Activated CD4-positive, alpha-beta memory T cell treated with anti-CD3 and anti-CD28 coated beads, Interleukin-2, amount 10 ng/mL, durations not matched to agents 7 days and 5 days (primary cell): ENCODE results near the gene GJB3. TPM values are rescaled to one million over a fixed set of nuclear protein-coding genes. Genes with fewer than 3 reads are reported as not detected.

Experiments used
- CTCF ChIA-PET: fragments of 350-600 bp; sonication (Branson Sonifier 250); formaldehyde crosslinking; loops from one replicate; lab custom pipeline; 2021; ENCODE audit warnings: antibody characterized with exemption, inconsistent platforms; lab: Charles Lee
- POLR2A ChIA-PET: fragments of 350-600 bp; sonication (Branson Sonifier 250); formaldehyde crosslinking; loops from one replicate; lab custom pipeline; 2021; ENCODE audit warnings: antibody characterized with exemption; lab: Charles Lee
- DNase-seq: peaks from one replicate; pipeline ENCODE4 v3.0.0-alpha.2; 2020
- H3K27ac Mint-ChIP-seq: one replicate; pipeline ENCODE4 v1.8.0; 2021; ENCODE audit warnings: mild to moderate bottlenecking, mixed read lengths
- H3K27me3 Mint-ChIP-seq: one replicate; pipeline ENCODE4 v1.8.0; 2021; ENCODE audit warnings: mixed read lengths
- H3K36me3 Mint-ChIP-seq: one replicate; pipeline ENCODE4 v1.8.0; 2021; ENCODE audit warnings: low read depth, mixed read lengths
- H3K4me1 Mint-ChIP-seq: one replicate; pipeline ENCODE4 v1.8.0; 2021; ENCODE audit warnings: mixed read lengths
- H3K4me3 Mint-ChIP-seq: one replicate; pipeline ENCODE4 v1.8.0; 2021; ENCODE audit warnings: mild to moderate bottlenecking, mixed read lengths
- H3K9me3 Mint-ChIP-seq: one replicate; pipeline ENCODE4 v1.8.0; 2021; ENCODE audit warnings: mixed read lengths
- total RNA-seq, 2 experiments: library from RNA; stranded (reverse); gene quantifications; one replicate each; pipeline ENCODE4 v1.2.3, GENCODE V29; 2021

The GJB3 gene
- total RNA-seq, 2 experiments from 2014 or later = not detected

DNA sequence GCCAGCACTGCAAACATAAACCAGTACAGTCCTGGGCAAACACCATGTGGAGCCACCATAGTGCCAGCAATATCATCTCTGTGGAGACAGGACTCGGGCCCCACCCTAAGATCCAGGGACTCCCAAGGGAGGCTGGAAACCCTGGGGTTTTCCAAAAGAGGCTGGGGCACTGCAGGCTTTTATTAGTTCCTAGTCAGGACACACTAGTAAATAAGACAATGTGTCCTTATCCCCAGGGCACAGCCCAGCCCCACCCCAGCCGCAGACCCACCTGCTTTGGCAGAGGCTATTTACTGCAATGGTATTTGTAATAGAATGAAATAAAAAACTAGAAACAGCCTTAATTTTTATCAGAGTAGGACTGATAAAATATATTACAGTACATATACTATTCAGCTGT, 486 bp upstream of the GJB3 start:
- CTCF ChIA-PET = no interaction called here
- no peak overlapping the region for H3K4me3 Mint-ChIP-seq
- POLR2A ChIA-PET = no interaction called here
- no peak overlapping the region for H3K27ac Mint-ChIP-seq
- H3K27me3 Mint-ChIP-seq = peaks cover 52% of the 10 kb centered on the region
- no peaks in the 10 kb centered on the region for H3K9me3 Mint-ChIP-seq
- no peaks in the 10 kb centered on the region for H3K36me3 Mint-ChIP-seq
- peaks cover 3% of the 10 kb centered on the region for H3K4me1 Mint-ChIP-seq
- DNase-seq = no peak

DNA sequence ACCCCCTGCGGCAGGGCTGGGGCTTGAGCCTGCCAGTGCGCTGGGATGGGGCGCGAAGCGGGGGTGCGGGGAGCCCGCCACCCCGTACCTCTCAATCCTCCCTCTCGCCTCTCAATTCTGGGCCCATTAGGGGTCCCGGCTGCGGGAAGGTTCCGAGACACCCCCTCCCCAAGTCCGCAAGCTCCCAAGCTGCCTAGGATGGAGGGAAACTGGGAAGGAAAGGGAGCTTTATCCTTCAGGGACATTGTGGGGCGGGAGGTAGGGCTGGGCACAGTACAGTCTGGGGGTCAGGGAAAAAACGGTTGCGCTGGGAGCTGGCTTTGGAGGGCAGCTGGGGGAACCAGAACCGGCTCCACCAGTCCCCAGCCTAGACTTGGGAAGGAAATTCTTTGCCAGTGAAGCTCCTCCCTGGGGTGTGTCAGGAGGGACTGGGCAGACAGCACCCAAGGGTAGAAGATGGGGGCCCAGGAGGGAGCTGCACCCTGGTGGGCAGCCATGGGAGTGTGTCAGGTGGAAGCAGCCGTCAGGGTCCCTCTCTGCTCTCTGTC, 904 bp downstream of the GJB3 start:
- no peak overlapping the region for H3K27ac Mint-ChIP-seq
- POLR2A ChIA-PET = interaction anchor here (1.1 kb wide), 1 partner anchor 15 kb away, joined by 3 read pairs; no protein-coding TSS in a partner anchor
- CTCF ChIA-PET = no interaction called here
- H3K4me1 Mint-ChIP-seq = peaks cover 3% of the 10 kb centered on the region
- H3K4me3 Mint-ChIP-seq = no peak overlapping the region
- no peaks in the 10 kb centered on the region for H3K9me3 Mint-ChIP-seq
- H3K27me3 Mint-ChIP-seq = peaks cover 60% of the 10 kb centered on the region
- H3K36me3 Mint-ChIP-seq = no peaks in the 10 kb centered on the region
- no peak for DNase-seq

DNA sequence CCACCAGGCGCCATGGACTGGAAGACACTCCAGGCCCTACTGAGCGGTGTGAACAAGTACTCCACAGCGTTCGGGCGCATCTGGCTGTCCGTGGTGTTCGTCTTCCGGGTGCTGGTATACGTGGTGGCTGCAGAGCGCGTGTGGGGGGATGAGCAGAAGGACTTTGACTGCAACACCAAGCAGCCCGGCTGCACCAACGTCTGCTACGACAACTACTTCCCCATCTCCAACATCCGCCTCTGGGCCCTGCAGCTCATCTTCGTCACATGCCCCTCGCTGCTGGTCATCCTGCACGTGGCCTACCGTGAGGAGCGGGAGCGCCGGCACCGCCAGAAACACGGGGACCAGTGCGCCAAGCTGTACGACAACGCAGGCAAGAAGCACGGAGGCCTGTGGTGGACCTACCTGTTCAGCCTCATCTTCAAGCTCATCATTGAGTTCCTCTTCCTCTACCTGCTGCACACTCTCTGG, 3.8 kb downstream of the GJB3 start:
- Mint-ChIP-seq H3K4me1 (peaks cover 3% of the 10 kb centered on the region), H3K9me3 (no peaks in the 10 kb centered on the region), H3K36me3 (no peaks in the 10 kb centered on the region), H3K4me3 (no peak overlapping the region), H3K27ac (no peak overlapping the region), H3K27me3 (peaks cover 57% of the 10 kb centered on the region)
- DNase-seq = no peak
- POLR2A ChIA-PET = no interaction called here
- CTCF ChIA-PET = no interaction called here

DNA sequence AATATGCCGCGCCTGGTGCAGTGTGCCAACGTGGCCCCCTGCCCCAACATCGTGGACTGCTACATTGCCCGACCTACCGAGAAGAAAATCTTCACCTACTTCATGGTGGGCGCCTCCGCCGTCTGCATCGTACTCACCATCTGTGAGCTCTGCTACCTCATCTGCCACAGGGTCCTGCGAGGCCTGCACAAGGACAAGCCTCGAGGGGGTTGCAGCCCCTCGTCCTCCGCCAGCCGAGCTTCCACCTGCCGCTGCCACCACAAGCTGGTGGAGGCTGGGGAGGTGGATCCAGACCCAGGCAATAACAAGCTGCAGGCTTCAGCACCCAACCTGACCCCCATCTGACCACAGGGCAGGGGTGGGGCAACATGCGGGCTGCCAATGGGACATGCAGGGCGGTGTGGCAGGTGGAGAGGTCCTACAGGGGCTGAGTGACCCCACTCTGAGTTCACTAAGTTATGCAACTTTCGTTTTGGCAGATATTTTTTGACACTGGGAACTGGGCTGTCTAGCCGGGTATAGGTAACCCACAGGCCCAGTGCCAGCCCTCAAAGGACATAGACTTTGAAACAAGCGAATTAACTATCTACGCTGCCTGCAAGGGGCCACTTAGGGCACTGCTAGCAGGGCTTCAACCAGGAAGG, 4.3 kb downstream of the GJB3 start:
- ChIA-PET POLR2A (no interaction called here), CTCF (no interaction called here)
- Mint-ChIP-seq H3K36me3 (no peaks in the 10 kb centered on the region), H3K27ac (no peak overlapping the region), H3K4me3 (no peak overlapping the region), H3K27me3 (peaks cover 55% of the 10 kb centered on the region), H3K4me1 (peaks cover 3% of the 10 kb centered on the region), H3K9me3 (no peaks in the 10 kb centered on the region)
- DNase-seq = no peak

DNA sequence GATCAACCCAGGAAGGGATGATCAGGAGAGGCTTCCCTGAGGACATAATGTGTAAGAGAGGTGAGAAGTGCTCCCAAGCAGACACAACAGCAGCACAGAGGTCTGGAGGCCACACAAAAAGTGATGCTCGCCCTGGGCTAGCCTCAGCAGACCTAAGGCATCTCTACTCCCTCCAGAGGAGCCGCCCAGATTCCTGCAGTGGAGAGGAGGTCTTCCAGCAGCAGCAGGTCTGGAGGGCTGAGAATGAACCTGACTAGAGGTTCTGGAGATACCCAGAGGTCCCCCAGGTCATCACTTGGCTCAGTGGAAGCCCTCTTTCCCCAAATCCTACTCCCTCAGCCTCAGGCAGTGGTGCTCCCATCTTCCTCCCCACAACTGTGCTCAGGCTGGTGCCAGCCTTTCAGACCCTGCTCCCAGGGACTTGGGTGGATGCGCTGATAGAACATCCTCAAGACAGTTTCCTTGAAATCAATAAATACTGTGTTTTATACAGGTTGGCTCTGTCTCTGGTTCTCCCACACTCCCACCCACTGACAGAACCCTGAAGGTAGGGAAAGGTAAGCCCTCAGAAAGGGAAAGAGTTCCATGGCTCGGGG, 5.0 kb downstream of the GJB3 start:
- peaks cover 55% of the 10 kb centered on the region for H3K27me3 Mint-ChIP-seq
- H3K36me3 Mint-ChIP-seq = no peaks in the 10 kb centered on the region
- CTCF ChIA-PET = interaction anchor here (0.7 to 1.3 kb wide), 10 partner anchors 10 to 231 kb away, joined by 3 to 13 read pairs (median 4); partner anchors contain the start of gene SMIM12
- POLR2A ChIA-PET = no interaction called here
- H3K27ac Mint-ChIP-seq = no peak overlapping the region
- H3K4me3 Mint-ChIP-seq = no peak overlapping the region
- no peak for DNase-seq
- no peaks in the 10 kb centered on the region for H3K9me3 Mint-ChIP-seq
- H3K4me1 Mint-ChIP-seq = peaks cover 3% of the 10 kb centered on the region

DNA sequence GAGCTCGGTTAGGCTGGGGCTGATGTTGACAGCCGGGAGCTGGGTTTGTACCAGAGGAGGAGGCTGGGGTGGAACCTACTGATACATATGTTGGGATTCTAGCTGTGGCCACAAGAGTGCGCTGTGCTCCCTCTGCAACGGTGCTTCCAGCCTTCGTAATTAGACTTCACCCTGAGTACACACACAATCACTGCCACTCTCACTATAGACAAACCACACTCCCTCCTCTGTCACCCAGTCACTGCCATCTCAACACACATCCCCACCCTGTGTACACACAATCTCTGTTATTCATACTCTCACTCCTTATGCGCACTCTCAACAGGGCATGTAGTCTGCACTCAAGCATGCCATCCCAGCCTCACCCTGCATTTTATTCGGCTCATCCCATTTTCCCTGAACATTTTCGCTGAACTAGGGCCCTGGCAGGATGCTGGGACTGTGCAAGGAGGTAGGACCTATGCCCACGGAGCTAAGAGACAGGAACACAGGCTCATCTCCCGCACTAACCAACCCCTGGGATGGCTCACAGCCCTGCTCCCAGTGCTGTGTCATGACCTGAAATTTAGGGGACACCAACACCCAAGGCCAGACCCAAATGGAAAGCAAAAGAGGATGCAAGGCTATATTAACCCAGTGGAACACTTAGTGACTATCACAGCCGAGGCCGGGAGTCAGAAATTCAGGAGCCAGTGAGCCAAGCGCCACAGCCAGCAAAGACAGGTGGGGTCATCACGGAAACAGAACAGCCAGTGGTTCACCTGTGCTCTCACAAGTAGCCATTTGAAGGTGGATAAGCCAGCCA, 5.7 kb downstream of the GJB3 start:
- peak; percentile 71 for DNase-seq
- peaks cover 3% of the 10 kb centered on the region for H3K4me1 Mint-ChIP-seq
- CTCF ChIA-PET = interaction anchor here (0.7 to 1.6 kb wide), 11 partner anchors 11 to 231 kb away, joined by 3 to 13 read pairs (median 4); partner anchors contain the start of gene SMIM12
- H3K27me3 Mint-ChIP-seq = peaks cover 59% of the 10 kb centered on the region
- H3K27ac Mint-ChIP-seq = no peak overlapping the region
- no peaks in the 10 kb centered on the region for H3K36me3 Mint-ChIP-seq
- POLR2A ChIA-PET = no interaction called here
- H3K9me3 Mint-ChIP-seq = no peaks in the 10 kb centered on the region
- no peak overlapping the region for H3K4me3 Mint-ChIP-seq

DNA sequence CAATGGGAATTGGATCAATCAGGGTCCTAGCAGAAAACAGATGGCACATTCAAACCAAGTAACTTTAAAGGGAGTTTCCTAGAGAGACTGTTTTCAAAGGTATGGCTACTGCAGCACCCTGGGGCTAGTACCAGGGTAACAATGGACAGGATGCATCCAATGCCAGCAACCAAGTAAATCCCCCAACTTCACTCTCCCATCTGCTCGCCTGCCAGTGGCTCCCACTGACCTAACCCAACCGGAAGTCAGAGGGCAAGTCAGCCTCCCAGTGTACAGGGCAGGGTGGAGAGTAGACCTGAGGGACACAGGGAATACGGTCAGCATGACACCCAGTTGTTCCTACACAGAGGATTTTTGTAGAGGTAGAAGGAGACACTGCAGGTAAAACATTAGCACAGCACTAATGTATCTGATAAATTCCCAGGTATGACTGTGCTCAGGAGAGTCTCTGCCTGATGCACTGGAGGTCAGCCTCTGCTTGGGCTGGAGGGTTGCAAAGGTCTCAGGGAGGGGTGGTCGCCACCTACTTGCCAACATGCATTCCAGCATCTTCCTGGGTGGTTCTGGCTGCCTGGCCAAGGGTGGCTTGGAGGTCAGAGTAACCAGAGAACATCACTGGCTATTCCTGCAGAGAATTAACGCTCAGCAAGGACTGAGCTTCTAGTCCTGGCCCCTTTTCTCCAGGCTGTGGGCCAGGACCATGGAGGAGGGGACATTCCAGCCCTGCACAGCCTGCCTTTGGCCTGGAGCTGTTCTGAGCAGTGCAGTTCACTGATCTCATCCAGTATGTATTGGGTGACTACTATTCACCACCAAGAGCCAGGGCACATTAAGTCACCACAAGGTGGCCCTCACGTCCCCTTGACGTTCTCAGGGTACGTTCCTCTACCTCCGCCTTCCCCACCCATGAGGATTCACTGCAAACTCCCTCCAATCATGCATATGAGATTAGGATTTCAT, 6.7 kb downstream of the GJB3 start:
- DNase-seq = no peak
- H3K27ac Mint-ChIP-seq = no peak overlapping the region
- H3K27me3 Mint-ChIP-seq = peaks cover 58% of the 10 kb centered on the region
- H3K4me1 Mint-ChIP-seq = peaks cover 3% of the 10 kb centered on the region
- no peak overlapping the region for H3K4me3 Mint-ChIP-seq
- H3K9me3 Mint-ChIP-seq = no peaks in the 10 kb centered on the region
- no peaks in the 10 kb centered on the region for H3K36me3 Mint-ChIP-seq
- POLR2A ChIA-PET = interaction anchor here (1.0 kb wide), 1 partner anchor 65 kb away, joined by 3 read pairs; no protein-coding TSS in a partner anchor
- CTCF ChIA-PET = interaction anchor here (1.6 kb wide), 2 partner anchors 8 to 58 kb away, joined by 3 to 5 read pairs; no protein-coding TSS in a partner anchor

DNA sequence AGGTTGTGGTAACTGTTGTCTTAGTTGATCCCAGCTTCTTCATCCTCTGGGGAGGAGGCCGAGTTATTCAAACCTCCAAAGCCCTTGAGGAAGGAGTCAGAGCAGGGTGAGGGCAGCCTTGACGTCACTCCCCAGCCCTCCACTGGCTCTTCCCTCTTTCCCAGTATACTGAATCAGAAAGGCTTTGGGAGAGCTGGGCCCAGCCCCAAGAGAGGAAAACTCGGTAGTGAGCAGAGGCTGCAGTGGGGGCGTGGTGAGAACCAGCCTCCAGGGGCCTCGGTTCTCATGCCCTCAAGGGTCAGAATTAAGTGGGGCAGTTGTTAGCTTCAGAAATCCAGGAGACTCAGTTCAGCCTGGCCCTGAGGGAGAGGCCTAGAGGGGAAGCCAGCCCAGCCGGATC, 10.0 kb downstream of the GJB3 start:
- ChIA-PET POLR2A (no interaction called here), CTCF (interaction anchor here (0.6 kb wide), 1 partner anchor 855 kb away, joined by 3 read pairs; no protein-coding TSS in a partner anchor)
- no peak for DNase-seq
- Mint-ChIP-seq H3K27me3 (peaks cover 72% of the 10 kb centered on the region), H3K27ac (no peak overlapping the region), H3K4me3 (no peak overlapping the region), H3K4me1 (no peaks in the 10 kb centered on the region), H3K9me3 (no peaks in the 10 kb centered on the region), H3K36me3 (no peaks in the 10 kb centered on the region)

DNA sequence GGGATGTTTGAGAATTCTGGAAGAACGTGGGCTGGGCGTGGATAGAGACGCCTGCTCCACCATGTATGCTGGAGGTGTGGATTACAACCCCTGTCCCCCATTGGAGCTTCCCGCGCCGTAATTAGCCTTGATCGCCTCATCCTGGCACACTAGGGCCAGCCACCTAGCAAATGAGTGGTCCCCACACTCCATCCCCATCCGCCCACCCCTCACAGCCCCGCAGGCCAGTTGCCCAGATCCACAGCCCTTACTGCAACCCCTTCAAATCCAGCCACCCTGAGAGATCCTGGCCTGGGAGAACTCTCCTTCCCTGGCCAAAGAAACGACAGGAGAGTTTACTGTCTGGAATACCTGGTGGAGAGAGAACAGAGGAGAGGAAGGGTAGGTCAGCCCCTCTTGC, 11.4 kb downstream of the GJB3 start:
- H3K36me3 Mint-ChIP-seq = no peaks in the 10 kb centered on the region
- H3K27ac Mint-ChIP-seq = no peak overlapping the region
- H3K9me3 Mint-ChIP-seq = no peaks in the 10 kb centered on the region
- peaks cover 6% of the 10 kb centered on the region for H3K4me1 Mint-ChIP-seq
- ChIA-PET CTCF (no interaction called here), POLR2A (no interaction called here)
- peaks cover 72% of the 10 kb centered on the region for H3K27me3 Mint-ChIP-seq
- H3K4me3 Mint-ChIP-seq = no peak overlapping the region
- DNase-seq = no peak

DNA sequence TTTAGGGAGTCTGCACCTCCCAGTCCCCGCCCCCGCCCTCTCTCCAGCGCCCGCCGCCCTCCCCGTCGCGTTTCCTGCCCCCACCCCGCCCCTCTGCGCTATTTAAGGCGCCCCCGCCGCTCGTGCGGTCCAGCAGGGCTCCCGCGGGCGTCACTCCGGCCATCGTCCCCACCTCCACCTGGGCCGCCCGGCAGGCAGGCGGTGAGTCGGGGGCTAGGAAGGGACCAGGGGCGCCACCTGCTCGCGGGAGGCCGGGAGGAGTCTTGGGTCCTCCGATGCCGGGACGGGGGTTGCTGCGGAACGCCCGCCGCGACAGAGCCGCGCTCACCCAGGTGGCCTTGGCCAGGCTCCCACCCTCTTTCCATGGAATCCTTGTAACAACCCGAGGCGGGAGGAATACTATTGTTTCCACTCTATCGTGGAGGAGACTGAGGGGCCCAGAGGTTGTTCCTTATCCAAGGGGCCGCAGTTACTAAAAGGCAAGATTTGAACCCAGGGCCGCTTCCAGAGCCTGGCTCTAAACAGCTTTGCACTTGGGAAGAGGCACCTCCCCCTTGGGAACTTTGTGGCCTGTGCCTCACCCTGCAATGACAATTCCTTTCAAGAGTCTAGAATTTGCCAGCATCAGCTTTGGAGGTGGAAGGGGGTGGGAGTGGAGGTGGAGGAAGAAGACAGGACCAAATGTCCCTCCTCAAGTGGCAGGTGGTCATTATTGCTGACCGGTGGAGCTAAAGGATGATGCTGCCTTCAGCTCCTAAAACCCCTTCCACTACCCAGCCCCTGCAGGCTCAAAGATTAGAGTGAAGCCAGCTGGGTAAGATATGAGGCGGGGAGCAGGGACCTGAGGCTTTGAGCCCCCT, 12.1 kb downstream of the GJB3 start, which contains the start of gene GJA4:
GJA4 (plus strand) TSS at position 132 of the 860 bp plus-strand sequence. CDS start 1,215 bp downstream, outside the sequence.
- DNase-seq = no peak
- H3K4me3 Mint-ChIP-seq = no peak within 1 kb of the TSS
- no peaks in the 10 kb centered on the region for H3K9me3 Mint-ChIP-seq
- ChIA-PET POLR2A (no interaction called here), CTCF (no interaction called here)
- no peak within 1 kb of the TSS for H3K27ac Mint-ChIP-seq
- H3K36me3 Mint-ChIP-seq = no peaks in the 10 kb centered on the region
- H3K27me3 Mint-ChIP-seq = peaks cover 69% of the 10 kb centered on the region
- H3K4me1 Mint-ChIP-seq = peaks cover 6% of the 10 kb centered on the region

DNA sequence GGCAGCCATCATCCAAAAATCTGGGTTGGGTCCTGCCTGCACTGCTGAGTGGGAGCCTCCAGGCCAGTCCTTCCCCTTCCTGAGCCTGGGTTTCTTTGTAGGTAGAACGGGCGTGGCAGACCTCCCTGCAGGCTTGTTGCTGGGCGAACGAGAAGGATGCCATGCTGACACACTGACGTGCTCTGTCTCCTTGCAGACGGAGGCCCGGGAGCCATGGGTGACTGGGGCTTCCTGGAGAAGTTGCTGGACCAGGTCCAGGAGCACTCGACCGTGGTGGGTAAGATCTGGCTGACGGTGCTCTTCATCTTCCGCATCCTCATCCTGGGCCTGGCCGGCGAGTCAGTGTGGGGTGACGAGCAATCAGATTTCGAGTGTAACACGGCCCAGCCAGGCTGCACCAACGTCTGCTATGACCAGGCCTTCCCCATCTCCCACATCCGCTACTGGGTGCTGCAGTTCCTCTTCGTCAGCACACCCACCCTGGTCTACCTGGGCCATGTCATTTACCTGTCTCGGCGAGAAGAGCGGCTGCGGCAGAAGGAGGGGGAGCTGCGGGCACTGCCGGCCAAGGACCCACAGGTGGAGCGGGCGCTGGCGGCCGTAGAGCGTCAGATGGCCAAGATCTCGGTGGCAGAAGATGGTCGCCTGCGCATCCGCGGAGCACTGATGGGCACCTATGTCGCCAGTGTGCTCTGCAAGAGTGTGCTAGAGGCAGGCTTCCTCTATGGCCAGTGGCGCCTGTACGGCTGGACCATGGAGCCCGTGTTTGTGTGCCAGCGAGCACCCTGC, 13.2 kb downstream of the GJB3 start:
- POLR2A ChIA-PET = no interaction called here
- Mint-ChIP-seq H3K27ac (no peak overlapping the region), H3K36me3 (no peaks in the 10 kb centered on the region), H3K27me3 (peaks cover 71% of the 10 kb centered on the region), H3K9me3 (no peaks in the 10 kb centered on the region), H3K4me3 (no peak overlapping the region), H3K4me1 (peaks cover 6% of the 10 kb centered on the region)
- CTCF ChIA-PET = no interaction called here
- no peak for DNase-seq
